Smooth muscle cell (in vitro differentiated cells): ENCODE results near the gene PDZD8. TPM values are rescaled to one million over a fixed set of nuclear protein-coding genes. Genes with fewer than 3 reads are reported as not detected.

Experiments
- DNase-seq: peaks from one replicate; lab custom pipeline; 2025; ENCODE audit not compliant: unreplicated experiment; lab: John Stamatoyannopoulos, UW
- H2AFZ ChIP-seq: fragments of 200-600 bp; sonication (generic); 2 replicates; pipeline ENCODE4 v1.6.0; 2016; ENCODE audit warnings: antibody characterized with exemption, low read depth, mild to moderate bottlenecking
- H3F3A ChIP-seq: fragments of 200-600 bp; sonication (generic); 2 replicates; pipeline ENCODE4 v1.6.0; 2017; ENCODE audit warnings: antibody characterized with exemption, low read depth
- H3K27ac ChIP-seq: fragments of 200-600 bp; sonication (generic); 2 replicates; pipeline ENCODE4 v1.5.1; 2016; ENCODE audit warnings: low read depth, mild to moderate bottlenecking
- H3K27me3 ChIP-seq: fragments of 200-600 bp; sonication (generic); 2 replicates; pipeline ENCODE4 v1.6.1; 2016; ENCODE audit warnings: low read depth, mild to moderate bottlenecking
- H3K36me3 ChIP-seq: fragments of 200-600 bp; sonication (generic); 2 replicates; pipeline ENCODE4 v1.5.1; 2016; ENCODE audit warnings: low read depth
- H3K4me1 ChIP-seq: fragments of 200-600 bp; sonication (generic); 2 replicates; pipeline ENCODE4 v1.5.1; 2016; ENCODE audit warnings: low read depth
- H3K4me2 ChIP-seq: fragments of 200-600 bp; sonication (generic); 2 replicates; pipeline ENCODE4 v1.6.0; 2016; ENCODE audit warnings: mild to moderate bottlenecking
- H3K4me3 ChIP-seq: fragments of 200-600 bp; sonication (generic); 2 replicates; pipeline ENCODE4 v1.5.1; 2016; ENCODE audit warnings: mild to moderate bottlenecking
- H3K79me2 ChIP-seq: fragments of 200-600 bp; sonication (generic); 2 replicates; pipeline ENCODE4 v1.6.0; 2016; ENCODE audit warnings: low read depth, mild to moderate bottlenecking
- H3K9ac ChIP-seq: fragments of 200-600 bp; sonication (generic); 2 replicates; pipeline ENCODE4 v1.6.0; 2016; ENCODE audit warnings: low read depth
- H3K9me3 ChIP-seq: fragments of 200-600 bp; sonication (generic); replicated peaks from 2 replicates; pipeline ENCODE4 v1.5.1; 2016; ENCODE audit warnings: low read depth
- H4K20me1 ChIP-seq: fragments of 200-600 bp; sonication (generic); 2 replicates; pipeline ENCODE4 v1.6.0; 2016; ENCODE audit warnings: low read depth
- WGBS: methylation state at CpG from one replicate; pipeline ENCODE4 v1.1.7; 2016; ENCODE audit warnings: low lambda C conversion rate; 5-methylcytosine and 5-hydroxymethylcytosine counted together
- polyA plus RNA-seq: library from polyadenylated mRNA; unstranded; fragments of >200 nt; fragmentation: Nextera tagmentation; extraction: Ambion mirVana; gene quantifications from 2 replicates; pipeline ENCODE4 v1.2.1, GENCODE V29; 2016
- total RNA-seq: library from RNA; depleted of rRNA; stranded (reverse); fragments of >200 nt; gene quantifications from 2 replicates; pipeline ENCODE4 v1.2.3, GENCODE V29; 2014
- TF ChIP-seq, protein P1 (sequence below): fragments of 200-600 bp; sonication (generic); IDR thresholded peaks from 2 replicates; pipeline ENCODE4 v1.5.1; 2017; ENCODE audit warnings: borderline replicate concordance, mild to moderate bottlenecking, antibody characterized with exemption; ENCODE audit not compliant: insufficient read depth, poor library complexity, severe bottlenecking

Gene PDZD8
- total and polyA plus RNA-seq, 2 experiments from 2014 or later: 6.3 to 22.1 TPM

DNA sequence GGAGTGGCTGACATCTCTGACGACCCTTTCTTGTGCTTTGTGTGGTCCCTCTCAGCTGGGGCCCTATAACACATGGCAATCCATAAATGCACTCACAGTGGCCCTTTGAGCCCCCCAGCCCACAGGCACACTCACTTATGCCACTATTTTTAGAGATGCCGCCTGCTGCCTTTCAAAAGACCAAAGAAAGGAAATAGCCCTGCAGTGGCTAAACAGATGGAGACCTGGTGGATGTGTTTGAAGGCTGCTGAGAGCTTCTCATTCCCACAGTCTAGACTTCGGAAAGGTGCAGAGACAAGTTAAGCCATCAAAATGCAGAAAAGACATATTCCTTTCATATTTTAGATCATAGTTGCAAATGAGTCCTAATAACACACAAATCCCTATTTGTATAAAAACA, 42.0 kb upstream of the PDZD8 start:
- Histone ChIP-seq H3K27ac (no peak overlapping the region), H2AFZ (no peak overlapping the region), H3K9me3 (no peaks in the 10 kb centered on the region), H3K4me1 (no peaks in the 10 kb centered on the region), H3K4me3 (no peak overlapping the region), H3F3A (no peaks in the 10 kb centered on the region), H3K36me3 (no peaks in the 10 kb centered on the region), H4K20me1 (no peaks in the 10 kb centered on the region), H3K4me2 (no peak overlapping the region), H3K27me3 (peaks cover 35% of the 10 kb centered on the region), H3K9ac (no peak overlapping the region), H3K79me2 (no peaks in the 10 kb centered on the region)
- WGBS: 85% methylated on average over 3 of the region's 3 CpGs
- TF ChIP-seq, protein P1, sequence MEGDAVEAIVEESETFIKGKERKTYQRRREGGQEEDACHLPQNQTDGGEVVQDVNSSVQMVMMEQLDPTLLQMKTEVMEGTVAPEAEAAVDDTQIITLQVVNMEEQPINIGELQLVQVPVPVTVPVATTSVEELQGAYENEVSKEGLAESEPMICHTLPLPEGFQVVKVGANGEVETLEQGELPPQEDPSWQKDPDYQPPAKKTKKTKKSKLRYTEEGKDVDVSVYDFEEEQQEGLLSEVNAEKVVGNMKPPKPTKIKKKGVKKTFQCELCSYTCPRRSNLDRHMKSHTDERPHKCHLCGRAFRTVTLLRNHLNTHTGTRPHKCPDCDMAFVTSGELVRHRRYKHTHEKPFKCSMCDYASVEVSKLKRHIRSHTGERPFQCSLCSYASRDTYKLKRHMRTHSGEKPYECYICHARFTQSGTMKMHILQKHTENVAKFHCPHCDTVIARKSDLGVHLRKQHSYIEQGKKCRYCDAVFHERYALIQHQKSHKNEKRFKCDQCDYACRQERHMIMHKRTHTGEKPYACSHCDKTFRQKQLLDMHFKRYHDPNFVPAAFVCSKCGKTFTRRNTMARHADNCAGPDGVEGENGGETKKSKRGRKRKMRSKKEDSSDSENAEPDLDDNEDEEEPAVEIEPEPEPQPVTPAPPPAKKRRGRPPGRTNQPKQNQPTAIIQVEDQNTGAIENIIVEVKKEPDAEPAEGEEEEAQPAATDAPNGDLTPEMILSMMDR: no peak
- DNase-seq: no peak

DNA sequence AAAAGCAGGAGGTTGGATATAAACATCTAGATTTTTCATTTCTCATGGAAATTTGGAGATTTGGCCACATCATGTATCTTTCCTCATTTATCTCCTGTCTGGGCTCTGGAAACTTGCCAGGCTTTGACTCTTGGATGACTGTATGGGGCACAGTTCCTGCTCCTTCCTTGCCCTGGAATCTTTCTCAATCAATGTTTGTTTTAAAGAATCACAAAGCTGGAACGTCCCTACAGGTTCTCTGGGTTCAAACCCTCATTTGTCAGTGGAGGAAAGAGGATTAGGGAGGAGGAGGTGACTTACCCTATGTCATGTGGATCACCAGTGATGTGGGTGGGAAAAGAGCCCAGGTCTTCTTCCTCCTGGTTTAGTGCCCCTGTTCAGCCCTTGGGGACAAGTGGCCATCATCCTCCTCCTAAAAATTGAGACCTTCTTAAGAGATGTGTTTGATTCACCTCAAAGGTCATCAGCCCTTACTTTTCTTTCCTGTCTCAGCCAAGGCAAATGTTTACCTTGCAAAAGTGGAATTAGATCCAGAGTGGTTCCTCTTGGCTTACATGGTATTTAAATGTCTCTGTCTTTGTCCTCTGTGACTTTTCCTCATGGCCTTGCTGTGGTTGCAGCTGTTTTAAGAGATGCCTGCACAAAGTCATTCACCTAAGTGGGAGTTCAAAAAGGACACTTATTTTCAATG, 38.8 kb upstream of the PDZD8 start:
- Histone ChIP-seq H3K79me2 (no peaks in the 10 kb centered on the region), H3K4me3 (no peak overlapping the region), H4K20me1 (no peaks in the 10 kb centered on the region), H3K4me2 (no peak overlapping the region), H3K9me3 (no peaks in the 10 kb centered on the region), H3K27ac (no peak overlapping the region), H3K36me3 (no peaks in the 10 kb centered on the region), H3F3A (no peaks in the 10 kb centered on the region), H3K9ac (no peak overlapping the region), H3K27me3 (peaks cover 33% of the 10 kb centered on the region), H3K4me1 (no peaks in the 10 kb centered on the region), H2AFZ (no peak overlapping the region)
- DNase-seq: no peak
- 50% methylated on average over 1 of the region's 1 CpG for WGBS
- TF ChIP-seq, protein P1: no peak

DNA sequence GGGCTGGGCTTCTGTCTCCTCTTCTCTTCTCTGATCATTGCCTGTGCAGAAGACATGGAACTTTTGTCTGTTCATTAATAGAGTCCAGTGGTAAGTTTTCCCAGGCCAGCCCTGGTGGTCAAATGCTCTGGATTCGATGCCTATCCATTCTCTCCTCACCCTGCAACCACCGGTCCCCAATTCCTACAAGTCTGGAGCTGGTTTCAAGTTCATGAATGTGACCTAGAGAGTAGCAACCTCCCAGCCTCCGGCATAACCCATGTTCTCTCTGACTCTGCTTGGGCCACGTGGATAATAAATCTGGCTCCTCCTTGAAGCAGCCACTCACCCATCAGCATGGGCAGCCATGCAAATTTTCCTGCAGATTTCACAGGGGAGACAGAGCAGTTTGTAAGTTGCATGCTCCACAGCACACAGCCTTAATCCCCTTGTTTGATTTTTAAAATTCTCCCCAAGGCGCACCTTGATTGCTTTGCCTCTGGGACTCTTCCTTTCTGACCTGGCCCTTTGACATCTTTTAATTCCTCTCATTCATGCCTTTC, 37.3 kb upstream of the PDZD8 start:
- Histone ChIP-seq H3K79me2 (no peaks in the 10 kb centered on the region), H3K36me3 (no peaks in the 10 kb centered on the region)
- TF ChIP-seq, protein P1: no peak

More for the DNA sequence above, 37.3 kb upstream of the PDZD8 start:
- DNase-seq: no peak
- Histone ChIP-seq H3K4me1 (no peaks in the 10 kb centered on the region), H3K27ac (no peak overlapping the region), H3K9ac (no peak overlapping the region), H3K27me3 (peaks cover 20% of the 10 kb centered on the region), H4K20me1 (no peaks in the 10 kb centered on the region), H3F3A (no peaks in the 10 kb centered on the region), H3K9me3 (no peaks in the 10 kb centered on the region), H2AFZ (no peak overlapping the region), H3K4me2 (no peak overlapping the region), H3K4me3 (no peak overlapping the region)
- 88% methylated on average over 5 of the region's 5 CpGs for WGBS
